Ovary (tissue), 3 donors: ENCODE measurements around the gene PDE4C.

Experiments
- POLR2A ChIP-seq: fragments of 450-650 bp; IDR thresholded peaks from one replicate; pipeline ENCODE4 v1.6.1; 2017; ENCODE audit warnings: antibody characterized with exemption, mild to moderate bottlenecking, moderate library complexity
- TF ChIP-seq, protein P1 (sequence below), 3 donors: fragments of 450-650 bp in 2 of 3; fragments of 200-600 bp in 1 of 3; IDR thresholded peaks; one replicate each; pipeline versions ENCODE4 v1.5.1 to v1.8.0; 2016 to 2022; ENCODE audit warnings: antibody characterized with exemption in 3 of 3, mild to moderate bottlenecking in 1 of 3
- donor health status: DM: no; HTN: no; CAD: no.

DNA sequence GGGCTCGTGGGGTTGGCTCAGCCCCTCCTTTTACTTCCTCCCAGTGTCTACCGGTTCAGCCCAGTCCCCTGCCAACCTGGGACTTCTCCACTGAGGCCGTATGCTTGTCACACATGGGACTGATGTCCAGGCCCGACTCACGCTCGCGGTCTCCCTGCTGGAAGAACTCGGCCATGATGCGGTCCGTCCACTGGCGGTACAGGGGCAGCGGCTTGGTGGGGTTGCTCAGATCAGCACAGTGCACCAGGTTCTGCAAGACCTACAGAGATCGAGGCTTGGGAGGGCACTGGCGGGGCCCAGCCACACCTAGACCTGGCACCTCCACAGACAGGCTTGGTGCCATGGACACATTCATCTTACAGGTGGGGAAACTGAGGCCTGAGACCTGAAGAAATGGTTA, 14.6 kb downstream of the PDE4C start:
- no peak for TF ChIP-seq POLR2A
- TF ChIP-seq, protein P1, sequence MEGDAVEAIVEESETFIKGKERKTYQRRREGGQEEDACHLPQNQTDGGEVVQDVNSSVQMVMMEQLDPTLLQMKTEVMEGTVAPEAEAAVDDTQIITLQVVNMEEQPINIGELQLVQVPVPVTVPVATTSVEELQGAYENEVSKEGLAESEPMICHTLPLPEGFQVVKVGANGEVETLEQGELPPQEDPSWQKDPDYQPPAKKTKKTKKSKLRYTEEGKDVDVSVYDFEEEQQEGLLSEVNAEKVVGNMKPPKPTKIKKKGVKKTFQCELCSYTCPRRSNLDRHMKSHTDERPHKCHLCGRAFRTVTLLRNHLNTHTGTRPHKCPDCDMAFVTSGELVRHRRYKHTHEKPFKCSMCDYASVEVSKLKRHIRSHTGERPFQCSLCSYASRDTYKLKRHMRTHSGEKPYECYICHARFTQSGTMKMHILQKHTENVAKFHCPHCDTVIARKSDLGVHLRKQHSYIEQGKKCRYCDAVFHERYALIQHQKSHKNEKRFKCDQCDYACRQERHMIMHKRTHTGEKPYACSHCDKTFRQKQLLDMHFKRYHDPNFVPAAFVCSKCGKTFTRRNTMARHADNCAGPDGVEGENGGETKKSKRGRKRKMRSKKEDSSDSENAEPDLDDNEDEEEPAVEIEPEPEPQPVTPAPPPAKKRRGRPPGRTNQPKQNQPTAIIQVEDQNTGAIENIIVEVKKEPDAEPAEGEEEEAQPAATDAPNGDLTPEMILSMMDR (IDR thresholded peaks at IDR 0.05): no peak
